ENCODE data around the gene SYNE2.

GRCh38 chr14:64088647-64088964 is 235.8 kb downstream of the SYNE2 start:
- no peak for TF ChIP-seq CTCF (conservative IDR thresholded peaks at IDR 0.05; ENCODE audit: low read depth, low read length)
- no peak for TF ChIP-seq EZH2phosphoT487 (IDR thresholded peaks at IDR 0.05; ENCODE audit: borderline replicate concordance, low read length)

Measured in PC-3 (cell line).